ENCODE measurements around the gene OXSR1.

DNA sequence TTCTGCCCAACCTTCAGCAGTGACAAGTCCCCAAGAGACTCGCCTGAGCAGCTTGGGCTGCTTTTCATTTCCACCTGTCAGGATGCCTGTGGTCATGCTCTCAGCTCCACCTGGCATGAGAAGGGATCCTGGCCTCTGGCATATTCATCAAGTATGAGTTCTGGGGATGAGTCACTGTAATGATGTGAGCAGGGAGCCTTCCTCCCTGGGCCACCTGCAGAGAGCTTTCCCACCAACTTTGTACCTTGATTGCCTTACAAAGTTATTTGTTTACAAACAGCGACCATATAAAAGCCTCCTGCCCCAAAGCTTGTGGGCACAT lies 23.4 kb upstream of the OXSR1 start:
- TF ChIP-seq, protein P1, sequence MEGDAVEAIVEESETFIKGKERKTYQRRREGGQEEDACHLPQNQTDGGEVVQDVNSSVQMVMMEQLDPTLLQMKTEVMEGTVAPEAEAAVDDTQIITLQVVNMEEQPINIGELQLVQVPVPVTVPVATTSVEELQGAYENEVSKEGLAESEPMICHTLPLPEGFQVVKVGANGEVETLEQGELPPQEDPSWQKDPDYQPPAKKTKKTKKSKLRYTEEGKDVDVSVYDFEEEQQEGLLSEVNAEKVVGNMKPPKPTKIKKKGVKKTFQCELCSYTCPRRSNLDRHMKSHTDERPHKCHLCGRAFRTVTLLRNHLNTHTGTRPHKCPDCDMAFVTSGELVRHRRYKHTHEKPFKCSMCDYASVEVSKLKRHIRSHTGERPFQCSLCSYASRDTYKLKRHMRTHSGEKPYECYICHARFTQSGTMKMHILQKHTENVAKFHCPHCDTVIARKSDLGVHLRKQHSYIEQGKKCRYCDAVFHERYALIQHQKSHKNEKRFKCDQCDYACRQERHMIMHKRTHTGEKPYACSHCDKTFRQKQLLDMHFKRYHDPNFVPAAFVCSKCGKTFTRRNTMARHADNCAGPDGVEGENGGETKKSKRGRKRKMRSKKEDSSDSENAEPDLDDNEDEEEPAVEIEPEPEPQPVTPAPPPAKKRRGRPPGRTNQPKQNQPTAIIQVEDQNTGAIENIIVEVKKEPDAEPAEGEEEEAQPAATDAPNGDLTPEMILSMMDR (IDR thresholded peaks at IDR 0.05), result no peak
- TF ChIP-seq EP300 (IDR thresholded peaks at IDR 0.05), result no peak

Measured in esophagus muscularis mucosa (tissue), 3 donors.